ENCODE results near the gene EPB41. TPM values are rescaled to one million over a fixed set of nuclear protein-coding genes. Genes with fewer than 3 reads are reported as not detected.
A peak's percentile ranks its signal among the peaks of the same experiment; 100 is the strongest.

EPB41 gene
- total RNA-seq, 2 experiments from 2014 or later: 138 to 145 TPM

DNA sequence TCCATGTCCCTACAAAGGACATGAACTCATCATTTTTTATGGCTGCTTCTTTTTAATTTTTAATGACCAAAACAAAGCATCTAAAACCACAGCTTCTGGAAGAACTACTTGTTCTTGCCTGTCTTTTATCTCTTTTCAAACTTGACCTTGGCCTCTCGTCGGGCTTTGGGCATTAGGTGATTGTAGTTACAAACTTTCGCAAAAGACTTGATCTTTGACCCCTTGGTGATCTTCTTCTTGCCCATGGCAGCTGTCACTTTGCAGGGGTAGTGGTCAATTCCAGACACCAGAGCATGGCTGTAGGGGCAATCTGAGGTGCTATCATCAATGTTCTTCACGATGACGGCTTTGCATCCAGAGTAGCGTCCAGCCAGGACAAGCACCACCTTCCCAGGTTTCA, 67.8 kb downstream of the EPB41 start:
- intact Hi-C loops (cut with DNase I, micrococcal nuclease): no loop called here
- H3K4me1 ChIP-seq (ENCODE audit: insufficient read depth, low read length): peaks cover 37% of the 10 kb centered on the region
- no peak for TF ChIP-seq CTCF (IDR thresholded peaks at IDR 0.05)
- Mint-ChIP-seq H3K36me3 (ENCODE audit: low read depth) (peaks cover 24% of the 10 kb centered on the region), H3K27me3 (no peaks in the 10 kb centered on the region), H3K4me3 (no peak overlapping the region), H3K27ac (no peak overlapping the region), H3K4me1 (ENCODE audit: low read depth) (peaks cover 87% of the 10 kb centered on the region), H3K9me3 (no peaks in the 10 kb centered on the region)
- no peaks in the 10 kb centered on the region for H3K27me3 ChIP-seq (ENCODE audit: control insufficient read depth in 1 of 2, insufficient read depth in 2 of 2, low read length in 2 of 2)
- no peaks in the 10 kb centered on the region for H3K9me3 ChIP-seq (ENCODE audit: control insufficient read depth in 1 of 2, insufficient read depth in 1 of 2, low read length in 2 of 2)
- DNase-seq (no peak), ATAC-seq (ENCODE audit: poor library complexity) (no peak)
- H3K27ac ChIP-seq (ENCODE audit: low read depth in 1 of 2, low read length in 2 of 2): no peak overlapping the region
- no peak overlapping the region for H3K4me3 ChIP-seq (ENCODE audit: low read length)
- ChIA-PET POLR2A (no interaction called here), CTCF (interaction anchor here (1.5 kb wide), 1 partner anchor 91 kb away, joined by 3 read pairs; no protein-coding TSS in a partner anchor)
- H3K36me3 ChIP-seq (ENCODE audit: insufficient read depth, low read length): no peaks in the 10 kb centered on the region

- Histone ChIP-seq H3K4me3 (ENCODE audit: low read length) (no peak overlapping the region), H3K4me1 (ENCODE audit: insufficient read depth, low read length) (peaks cover 37% of the 10 kb centered on the region), H3K27ac (ENCODE audit: low read depth in 1 of 2, low read length in 2 of 2) (no peak overlapping the region), H3K9me3 (ENCODE audit: control insufficient read depth in 1 of 2, insufficient read depth in 1 of 2, low read length in 2 of 2) (no peaks in the 10 kb centered on the region), H3K36me3 (ENCODE audit: insufficient read depth, low read length) (peaks cover 7% of the 10 kb centered on the region), H3K27me3 (ENCODE audit: control insufficient read depth in 1 of 2, insufficient read depth in 2 of 2, low read length in 2 of 2) (no peaks in the 10 kb centered on the region)
- TF ChIP-seq CTCF (IDR thresholded peaks at IDR 0.05): no peak
- ATAC-seq (ENCODE audit: poor library complexity) (no peak), DNase-seq (no peak)
- Mint-ChIP-seq H3K9me3 (no peaks in the 10 kb centered on the region), H3K27me3 (no peaks in the 10 kb centered on the region), H3K4me3 (no peak overlapping the region), H3K36me3 (ENCODE audit: low read depth) (peaks cover 32% of the 10 kb centered on the region), H3K4me1 (ENCODE audit: low read depth) (peaks cover 84% of the 10 kb centered on the region), H3K27ac (peak overlapping the region; percentile 5)
- intact Hi-C loops (cut with DNase I, micrococcal nuclease): loop anchor here in 1 of 2 experiments (1.0 kb wide), 1 partner anchor 101 kb away; no protein-coding TSS in a partner anchor
- ChIA-PET POLR2A (no interaction called here), CTCF (interaction anchor here (1.0 to 3.1 kb wide), 6 partner anchors 24 to 101 kb away, joined by 3 to 15 read pairs (median 4); no protein-coding TSS in a partner anchor)
Measured at GRCh38 chr1:28983091-28983490, 68.7 kb downstream of the EPB41 start.

- intact Hi-C loops (cut with DNase I, micrococcal nuclease): loop anchor here (1.0 to 2.0 kb wide), 2 partner anchors 101 kb away; no protein-coding TSS in a partner anchor
- CTCF ChIA-PET: interaction anchor here (1.0 to 3.1 kb wide), 6 partner anchors 25 to 102 kb away, joined by 3 to 15 read pairs (median 4); no protein-coding TSS in a partner anchor
- peaks cover 36% of the 10 kb centered on the region for H3K36me3 Mint-ChIP-seq (ENCODE audit: low read depth)
Measured at GRCh38 chr1:28983509-28984310, 69.3 kb downstream of the EPB41 start.

More at GRCh38 chr1:28983509-28984310, 69.3 kb downstream of the EPB41 start:
- no peaks in the 10 kb centered on the region for H3K27me3 ChIP-seq (ENCODE audit: control insufficient read depth in 1 of 2, insufficient read depth in 2 of 2, low read length in 2 of 2)
- TF ChIP-seq CTCF (IDR thresholded peaks at IDR 0.05): peak; percentile 20
- no peak overlapping the region for H3K4me3 Mint-ChIP-seq
- POLR2A ChIA-PET: interaction anchor here (1.3 kb wide), 1 partner anchor 57 kb away, joined by 4 read pairs; no protein-coding TSS in a partner anchor
- H3K36me3 ChIP-seq (ENCODE audit: insufficient read depth, low read length): peaks cover 13% of the 10 kb centered on the region
- peaks cover 34% of the 10 kb centered on the region for H3K4me1 ChIP-seq (ENCODE audit: insufficient read depth, low read length)
- no peaks in the 10 kb centered on the region for H3K27me3 Mint-ChIP-seq
- H3K9me3 ChIP-seq (ENCODE audit: control insufficient read depth in 1 of 2, insufficient read depth in 1 of 2, low read length in 2 of 2): no peaks in the 10 kb centered on the region
- H3K4me1 Mint-ChIP-seq (ENCODE audit: low read depth): peaks cover 79% of the 10 kb centered on the region
- no peak overlapping the region for H3K27ac ChIP-seq (ENCODE audit: low read depth in 1 of 2, low read length in 2 of 2)
- H3K4me3 ChIP-seq (ENCODE audit: low read length): no peak overlapping the region
- no peaks in the 10 kb centered on the region for H3K9me3 Mint-ChIP-seq
- peak overlapping the region; percentile 5 for H3K27ac Mint-ChIP-seq
- ATAC-seq (ENCODE audit: poor library complexity): peak; percentile 43
- DNase-seq: peak in 8 of 14 experiments; percentile 1 to 45 (median 16)

Measured in CD4-positive, alpha-beta T cell (primary cell).